Measurements from ENCODE around the gene ZFTA. TPM values are rescaled to one million over a fixed set of nuclear protein-coding genes. Genes with fewer than 3 reads are reported as not detected.

The ZFTA gene
- total and polyA plus RNA-seq, 2 donors (not counting 1 experiment from before 2014, with no cell fraction given): 3.4 to 11.8 TPM

- Histone ChIP-seq H3K27me3 (replicated peaks in 1 of 4; ENCODE audit: control extremely low read depth in 1 of 4, control insufficient read depth in 3 of 4, insufficient read depth in 4 of 4, low read length in 3 of 4) (no peaks in the 10 kb centered on the region), H2AFZ (ENCODE audit: insufficient read depth, low read depth, low read length, poor library complexity, severe bottlenecking) (peak overlapping the region; percentile 89), H3K9ac (ENCODE audit: low read length) (peak overlapping the region; percentile 88), H3K9me3 (ENCODE audit: control extremely low read depth in 1 of 3, control insufficient read depth in 2 of 3, insufficient read depth in 1 of 3, low read length in 2 of 3) (no peaks in the 10 kb centered on the region), H3K79me2 (ENCODE audit: control insufficient read depth, insufficient read depth, low read length) (peaks cover 9% of the 10 kb centered on the region), H3K27ac (ENCODE audit: low read length in 2 of 2) (peak overlapping the region in 1 of 2 donors; percentile 59), H3K36me3 (replicated peaks in 1 of 2; ENCODE audit: control extremely low read depth in 1 of 2, control insufficient read depth in 1 of 2, extremely low read depth in 1 of 2, insufficient read depth in 2 of 2, low read length in 1 of 2) (peaks cover 0 to 6% of the 10 kb centered on the region in 2 experiments), H3K4me2 (replicated peaks; ENCODE audit: low read depth, low read length, poor library complexity, severe bottlenecking) (peak overlapping the region; percentile 91), H3K4me3 (ENCODE audit: control extremely low read depth in 1 of 5, extremely low read depth in 1 of 5, insufficient read depth in 1 of 5, low read depth in 2 of 5, low read length in 4 of 5) (peak overlapping the region; percentile 34 to 91 (median 83)), H4K20me1 (ENCODE audit: control insufficient read depth, insufficient read depth, low read length, poor library complexity, severe bottlenecking) (no peaks in the 10 kb centered on the region), H3K4me1 (ENCODE audit: control insufficient read depth in 2 of 2, insufficient read depth in 2 of 2, low read length in 2 of 2) (peaks cover 13 to 18% of the 10 kb centered on the region in 2 donors)
- ChIA-PET POLR2A (interaction anchor here (1.0 kb wide), 1 partner anchor 25 kb away, joined by 3 read pairs; the partner anchor contains the start of gene MARK2), CTCF (interaction anchor here (0.9 to 1.2 kb wide), 2 partner anchors 24 to 125 kb away, joined by 3 to 4 read pairs; partner anchors contain the start of gene NAA40)
- H3K27ac Mint-ChIP-seq: no peak overlapping the region
- ATAC-seq (ENCODE audit: low read depth) (peak; percentile 46), DNase-seq (peak; percentile 56)
- intact Hi-C loops (cut with micrococcal nuclease): loop anchor here (1.0 to 2.0 kb wide), 2 partner anchors 24 to 45 kb away; partner anchors contain the start of gene ZFTA
- no peaks in the 10 kb centered on the region for H3K27me3 Mint-ChIP-seq
- under 1% methylated on average over 67 of the region's 74 CpGs for WGBS (ENCODE audit: insufficient coverage)
- TF ChIP-seq EZH2 (IDR thresholded peaks at IDR 0.05; ENCODE audit: borderline replicate concordance, insufficient read depth, low read depth, low read length, poor library complexity, severe bottlenecking) (no peak), CTCF (IDR thresholded peaks at IDR 0.05) (no peak)
- no peaks in the 10 kb centered on the region for H3K9me3 Mint-ChIP-seq (ENCODE audit: insufficient read depth)
- H3K4me1 Mint-ChIP-seq: peaks cover 22% of the 10 kb centered on the region
- peak overlapping the region; percentile 86 for H3K4me3 Mint-ChIP-seq
These were observed 45.2 kb upstream of the ZFTA start for GRCh38 chr11:63813563-63814382.

All from B cell (primary cell).